Measurements from ENCODE around the gene DKKL1. TPM values are rescaled to one million over a fixed set of nuclear protein-coding genes. Genes with fewer than 3 reads are reported as not detected.

DKKL1 gene
- total RNA-seq, 1 experiment from 2014 or later: 2.4 TPM

DNA sequence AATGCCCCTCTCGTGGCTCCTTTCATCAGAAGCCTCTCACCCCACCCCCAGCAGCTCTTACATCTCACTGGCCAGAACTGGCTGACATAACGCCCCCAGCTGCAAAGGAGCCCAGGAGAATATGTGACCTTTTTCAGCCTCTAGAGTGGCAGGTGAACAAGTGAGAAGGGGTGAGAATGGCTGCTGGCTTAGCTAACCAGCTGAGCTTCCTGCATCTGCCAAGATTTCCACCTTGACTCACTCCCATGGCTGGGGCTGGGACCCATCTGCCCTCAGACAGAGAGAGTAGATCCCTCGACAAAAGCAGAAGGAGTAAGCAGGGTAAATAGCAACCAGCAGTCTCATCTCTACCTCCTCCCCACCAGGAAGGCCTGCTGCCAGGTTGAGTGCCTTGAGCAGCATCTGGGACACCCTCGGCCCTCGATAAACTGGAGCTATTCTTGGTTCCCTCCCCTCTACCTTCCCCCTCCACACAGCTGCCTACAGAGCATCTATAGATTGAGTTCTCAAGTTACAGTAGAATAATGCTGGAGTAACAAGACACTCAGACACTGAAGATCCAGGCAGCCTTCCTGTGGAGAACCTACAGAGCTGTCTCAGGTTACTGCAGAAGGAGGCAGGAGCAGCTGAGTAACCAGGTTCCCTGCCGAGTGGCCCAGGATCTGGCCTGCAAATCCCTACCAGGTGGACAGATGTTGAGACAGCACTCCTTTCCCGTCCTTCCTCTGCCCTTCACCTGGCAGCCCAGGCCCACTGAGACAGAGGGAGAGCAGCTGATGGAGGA lies 39.9 kb downstream of the DKKL1 start (continued):
- TF ChIP-seq, protein P1, sequence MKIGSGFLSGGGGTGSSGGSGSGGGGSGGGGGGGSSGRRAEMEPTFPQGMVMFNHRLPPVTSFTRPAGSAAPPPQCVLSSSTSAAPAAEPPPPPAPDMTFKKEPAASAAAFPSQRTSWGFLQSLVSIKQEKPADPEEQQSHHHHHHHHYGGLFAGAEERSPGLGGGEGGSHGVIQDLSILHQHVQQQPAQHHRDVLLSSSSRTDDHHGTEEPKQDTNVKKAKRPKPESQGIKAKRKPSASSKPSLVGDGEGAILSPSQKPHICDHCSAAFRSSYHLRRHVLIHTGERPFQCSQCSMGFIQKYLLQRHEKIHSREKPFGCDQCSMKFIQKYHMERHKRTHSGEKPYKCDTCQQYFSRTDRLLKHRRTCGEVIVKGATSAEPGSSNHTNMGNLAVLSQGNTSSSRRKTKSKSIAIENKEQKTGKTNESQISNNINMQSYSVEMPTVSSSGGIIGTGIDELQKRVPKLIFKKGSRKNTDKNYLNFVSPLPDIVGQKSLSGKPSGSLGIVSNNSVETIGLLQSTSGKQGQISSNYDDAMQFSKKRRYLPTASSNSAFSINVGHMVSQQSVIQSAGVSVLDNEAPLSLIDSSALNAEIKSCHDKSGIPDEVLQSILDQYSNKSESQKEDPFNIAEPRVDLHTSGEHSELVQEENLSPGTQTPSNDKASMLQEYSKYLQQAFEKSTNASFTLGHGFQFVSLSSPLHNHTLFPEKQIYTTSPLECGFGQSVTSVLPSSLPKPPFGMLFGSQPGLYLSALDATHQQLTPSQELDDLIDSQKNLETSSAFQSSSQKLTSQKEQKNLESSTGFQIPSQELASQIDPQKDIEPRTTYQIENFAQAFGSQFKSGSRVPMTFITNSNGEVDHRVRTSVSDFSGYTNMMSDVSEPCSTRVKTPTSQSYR (CRISPR knock-in tag; IDR thresholded peaks at IDR 0.05): 0 out of 2 replicates have a peak, but pooled peaks have one; percentile 34
- TF ChIP-seq SMAD4 (CRISPR knock-in tag; IDR thresholded peaks at IDR 0.05) (no peak), PRRX2 (CRISPR knock-in tag; IDR thresholded peaks at IDR 0.05) (peak; percentile 85; the same call in 1 of the 2 replicates), TP53 (CRISPR knock-in tag; IDR thresholded peaks at IDR 0.05) (no peak), ZNF396 (CRISPR knock-in tag; IDR thresholded peaks at IDR 0.05; ENCODE audit: borderline replicate concordance) (peak; percentile 91; the same call in 1 of the 2 replicates), NFYB (CRISPR knock-in tag; conservative IDR thresholded peaks at IDR 0.05; ENCODE audit: low read depth) (no peak), ZBTB21 (CRISPR knock-in tag; IDR thresholded peaks at IDR 0.05; ENCODE audit: borderline replicate concordance) (no peak), NR3C1 (CRISPR knock-in tag; conservative IDR thresholded peaks at IDR 0.05; ENCODE audit: low read depth) (no peak), RORB (CRISPR knock-in tag; IDR thresholded peaks at IDR 0.05) (no peak), ELF4 (CRISPR knock-in tag; IDR thresholded peaks at IDR 0.05; ENCODE audit: low read depth) (no peak), TCF7 (CRISPR knock-in tag; IDR thresholded peaks at IDR 0.05; ENCODE audit: low read depth) (no peak), TEAD1 (CRISPR knock-in tag; IDR thresholded peaks at IDR 0.05) (no peak; the same call in 1 of the 2 replicates), ESRRA (CRISPR knock-in tag; IDR thresholded peaks at IDR 0.05; ENCODE audit: borderline replicate concordance) (0 out of 2 replicates have a peak, but pooled peaks have one; percentile 12), IRF2 (CRISPR knock-in tag; IDR thresholded peaks at IDR 0.05; ENCODE audit: borderline replicate concordance, low read depth) (no peak), ZNF219 (CRISPR knock-in tag; IDR thresholded peaks at IDR 0.05; ENCODE audit: borderline replicate concordance) (no peak)
- TF ChIP-seq, protein P2, sequence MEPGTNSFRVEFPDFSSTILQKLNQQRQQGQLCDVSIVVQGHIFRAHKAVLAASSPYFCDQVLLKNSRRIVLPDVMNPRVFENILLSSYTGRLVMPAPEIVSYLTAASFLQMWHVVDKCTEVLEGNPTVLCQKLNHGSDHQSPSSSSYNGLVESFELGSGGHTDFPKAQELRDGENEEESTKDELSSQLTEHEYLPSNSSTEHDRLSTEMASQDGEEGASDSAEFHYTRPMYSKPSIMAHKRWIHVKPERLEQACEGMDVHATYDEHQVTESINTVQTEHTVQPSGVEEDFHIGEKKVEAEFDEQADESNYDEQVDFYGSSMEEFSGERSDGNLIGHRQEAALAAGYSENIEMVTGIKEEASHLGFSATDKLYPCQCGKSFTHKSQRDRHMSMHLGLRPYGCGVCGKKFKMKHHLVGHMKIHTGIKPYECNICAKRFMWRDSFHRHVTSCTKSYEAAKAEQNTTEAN (CRISPR knock-in tag; IDR thresholded peaks at IDR 0.05): no peak; the same call in 1 of the 2 replicates
- TF ChIP-seq, protein P3, sequence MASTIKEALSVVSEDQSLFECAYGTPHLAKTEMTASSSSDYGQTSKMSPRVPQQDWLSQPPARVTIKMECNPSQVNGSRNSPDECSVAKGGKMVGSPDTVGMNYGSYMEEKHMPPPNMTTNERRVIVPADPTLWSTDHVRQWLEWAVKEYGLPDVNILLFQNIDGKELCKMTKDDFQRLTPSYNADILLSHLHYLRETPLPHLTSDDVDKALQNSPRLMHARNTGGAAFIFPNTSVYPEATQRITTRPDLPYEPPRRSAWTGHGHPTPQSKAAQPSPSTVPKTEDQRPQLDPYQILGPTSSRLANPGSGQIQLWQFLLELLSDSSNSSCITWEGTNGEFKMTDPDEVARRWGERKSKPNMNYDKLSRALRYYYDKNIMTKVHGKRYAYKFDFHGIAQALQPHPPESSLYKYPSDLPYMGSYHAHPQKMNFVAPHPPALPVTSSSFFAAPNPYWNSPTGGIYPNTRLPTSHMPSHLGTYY (CRISPR knock-in tag; IDR thresholded peaks at IDR 0.05): peak; percentile 62; the same call in 1 of the 2 replicates
- TF ChIP-seq, protein P4, sequence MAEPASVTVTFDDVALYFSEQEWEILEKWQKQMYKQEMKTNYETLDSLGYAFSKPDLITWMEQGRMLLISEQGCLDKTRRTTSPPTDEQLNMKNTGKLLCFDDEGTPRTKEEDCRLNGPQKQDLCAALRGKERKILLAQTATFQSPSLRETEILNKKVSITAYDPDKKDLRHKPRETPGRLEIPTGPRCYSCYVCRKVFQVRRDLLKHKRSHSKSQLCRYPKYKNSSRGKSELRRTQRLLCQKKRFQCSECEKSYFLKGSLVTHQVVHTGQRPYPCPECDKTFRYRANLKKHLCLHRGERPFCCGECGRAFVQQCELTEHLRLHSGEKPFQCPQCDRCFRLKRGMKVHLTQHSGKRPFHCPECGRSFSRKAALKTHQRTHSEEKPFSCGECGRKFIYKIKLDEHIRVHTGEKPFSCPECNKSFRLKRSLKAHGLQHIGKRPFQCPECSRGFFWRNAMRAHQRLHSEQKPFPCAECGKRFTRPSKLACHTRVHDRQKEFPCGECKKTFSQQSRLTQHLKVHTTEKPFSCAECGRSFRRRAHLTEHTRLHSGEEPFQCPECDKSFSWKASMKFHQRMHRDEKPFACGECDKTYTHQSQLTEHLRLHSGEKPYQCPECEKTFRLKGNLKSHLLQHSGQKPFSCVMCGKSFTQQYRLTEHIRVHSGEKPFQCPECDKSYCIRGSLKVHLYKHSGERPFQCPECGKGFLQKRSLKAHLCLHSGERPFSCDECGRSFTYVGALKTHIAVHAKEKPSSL (CRISPR knock-in tag; conservative IDR thresholded peaks at IDR 0.05): no peak
- TF ChIP-seq, protein P5, sequence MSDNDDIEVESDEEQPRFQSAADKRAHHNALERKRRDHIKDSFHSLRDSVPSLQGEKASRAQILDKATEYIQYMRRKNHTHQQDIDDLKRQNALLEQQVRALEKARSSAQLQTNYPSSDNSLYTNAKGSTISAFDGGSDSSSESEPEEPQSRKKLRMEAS (CRISPR knock-in tag; IDR thresholded peaks at IDR 0.05): no peak
- TF ChIP-seq, protein P6, sequence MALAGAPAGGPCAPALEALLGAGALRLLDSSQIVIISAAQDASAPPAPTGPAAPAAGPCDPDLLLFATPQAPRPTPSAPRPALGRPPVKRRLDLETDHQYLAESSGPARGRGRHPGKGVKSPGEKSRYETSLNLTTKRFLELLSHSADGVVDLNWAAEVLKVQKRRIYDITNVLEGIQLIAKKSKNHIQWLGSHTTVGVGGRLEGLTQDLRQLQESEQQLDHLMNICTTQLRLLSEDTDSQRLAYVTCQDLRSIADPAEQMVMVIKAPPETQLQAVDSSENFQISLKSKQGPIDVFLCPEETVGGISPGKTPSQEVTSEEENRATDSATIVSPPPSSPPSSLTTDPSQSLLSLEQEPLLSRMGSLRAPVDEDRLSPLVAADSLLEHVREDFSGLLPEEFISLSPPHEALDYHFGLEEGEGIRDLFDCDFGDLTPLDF (CRISPR knock-in tag; IDR thresholded peaks at IDR 0.05): no peak
- TF ChIP-seq, protein P7, sequence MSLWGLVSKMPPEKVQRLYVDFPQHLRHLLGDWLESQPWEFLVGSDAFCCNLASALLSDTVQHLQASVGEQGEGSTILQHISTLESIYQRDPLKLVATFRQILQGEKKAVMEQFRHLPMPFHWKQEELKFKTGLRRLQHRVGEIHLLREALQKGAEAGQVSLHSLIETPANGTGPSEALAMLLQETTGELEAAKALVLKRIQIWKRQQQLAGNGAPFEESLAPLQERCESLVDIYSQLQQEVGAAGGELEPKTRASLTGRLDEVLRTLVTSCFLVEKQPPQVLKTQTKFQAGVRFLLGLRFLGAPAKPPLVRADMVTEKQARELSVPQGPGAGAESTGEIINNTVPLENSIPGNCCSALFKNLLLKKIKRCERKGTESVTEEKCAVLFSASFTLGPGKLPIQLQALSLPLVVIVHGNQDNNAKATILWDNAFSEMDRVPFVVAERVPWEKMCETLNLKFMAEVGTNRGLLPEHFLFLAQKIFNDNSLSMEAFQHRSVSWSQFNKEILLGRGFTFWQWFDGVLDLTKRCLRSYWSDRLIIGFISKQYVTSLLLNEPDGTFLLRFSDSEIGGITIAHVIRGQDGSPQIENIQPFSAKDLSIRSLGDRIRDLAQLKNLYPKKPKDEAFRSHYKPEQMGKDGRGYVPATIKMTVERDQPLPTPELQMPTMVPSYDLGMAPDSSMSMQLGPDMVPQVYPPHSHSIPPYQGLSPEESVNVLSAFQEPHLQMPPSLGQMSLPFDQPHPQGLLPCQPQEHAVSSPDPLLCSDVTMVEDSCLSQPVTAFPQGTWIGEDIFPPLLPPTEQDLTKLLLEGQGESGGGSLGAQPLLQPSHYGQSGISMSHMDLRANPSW (CRISPR knock-in tag; conservative IDR thresholded peaks at IDR 0.05; ENCODE audit: low read depth): no peak
- TF ChIP-seq, protein P8, sequence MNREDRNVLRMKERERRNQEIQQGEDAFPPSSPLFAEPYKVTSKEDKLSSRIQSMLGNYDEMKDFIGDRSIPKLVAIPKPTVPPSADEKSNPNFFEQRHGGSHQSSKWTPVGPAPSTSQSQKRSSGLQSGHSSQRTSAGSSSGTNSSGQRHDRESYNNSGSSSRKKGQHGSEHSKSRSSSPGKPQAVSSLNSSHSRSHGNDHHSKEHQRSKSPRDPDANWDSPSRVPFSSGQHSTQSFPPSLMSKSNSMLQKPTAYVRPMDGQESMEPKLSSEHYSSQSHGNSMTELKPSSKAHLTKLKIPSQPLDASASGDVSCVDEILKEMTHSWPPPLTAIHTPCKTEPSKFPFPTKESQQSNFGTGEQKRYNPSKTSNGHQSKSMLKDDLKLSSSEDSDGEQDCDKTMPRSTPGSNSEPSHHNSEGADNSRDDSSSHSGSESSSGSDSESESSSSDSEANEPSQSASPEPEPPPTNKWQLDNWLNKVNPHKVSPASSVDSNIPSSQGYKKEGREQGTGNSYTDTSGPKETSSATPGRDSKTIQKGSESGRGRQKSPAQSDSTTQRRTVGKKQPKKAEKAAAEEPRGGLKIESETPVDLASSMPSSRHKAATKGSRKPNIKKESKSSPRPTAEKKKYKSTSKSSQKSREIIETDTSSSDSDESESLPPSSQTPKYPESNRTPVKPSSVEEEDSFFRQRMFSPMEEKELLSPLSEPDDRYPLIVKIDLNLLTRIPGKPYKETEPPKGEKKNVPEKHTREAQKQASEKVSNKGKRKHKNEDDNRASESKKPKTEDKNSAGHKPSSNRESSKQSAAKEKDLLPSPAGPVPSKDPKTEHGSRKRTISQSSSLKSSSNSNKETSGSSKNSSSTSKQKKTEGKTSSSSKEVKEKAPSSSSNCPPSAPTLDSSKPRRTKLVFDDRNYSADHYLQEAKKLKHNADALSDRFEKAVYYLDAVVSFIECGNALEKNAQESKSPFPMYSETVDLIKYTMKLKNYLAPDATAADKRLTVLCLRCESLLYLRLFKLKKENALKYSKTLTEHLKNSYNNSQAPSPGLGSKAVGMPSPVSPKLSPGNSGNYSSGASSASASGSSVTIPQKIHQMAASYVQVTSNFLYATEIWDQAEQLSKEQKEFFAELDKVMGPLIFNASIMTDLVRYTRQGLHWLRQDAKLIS (CRISPR knock-in tag; IDR thresholded peaks at IDR 0.05; ENCODE audit: borderline replicate concordance): no peak
